ENCODE results near the gene ALDH1A3. TPM values are rescaled to one million over a fixed set of nuclear protein-coding genes. Genes with fewer than 3 reads are reported as not detected.

ALDH1A3 gene
- total RNA-seq, 4 donors from 2014 or later = 7.1 to 17.9 (median 8.5) TPM

DNA sequence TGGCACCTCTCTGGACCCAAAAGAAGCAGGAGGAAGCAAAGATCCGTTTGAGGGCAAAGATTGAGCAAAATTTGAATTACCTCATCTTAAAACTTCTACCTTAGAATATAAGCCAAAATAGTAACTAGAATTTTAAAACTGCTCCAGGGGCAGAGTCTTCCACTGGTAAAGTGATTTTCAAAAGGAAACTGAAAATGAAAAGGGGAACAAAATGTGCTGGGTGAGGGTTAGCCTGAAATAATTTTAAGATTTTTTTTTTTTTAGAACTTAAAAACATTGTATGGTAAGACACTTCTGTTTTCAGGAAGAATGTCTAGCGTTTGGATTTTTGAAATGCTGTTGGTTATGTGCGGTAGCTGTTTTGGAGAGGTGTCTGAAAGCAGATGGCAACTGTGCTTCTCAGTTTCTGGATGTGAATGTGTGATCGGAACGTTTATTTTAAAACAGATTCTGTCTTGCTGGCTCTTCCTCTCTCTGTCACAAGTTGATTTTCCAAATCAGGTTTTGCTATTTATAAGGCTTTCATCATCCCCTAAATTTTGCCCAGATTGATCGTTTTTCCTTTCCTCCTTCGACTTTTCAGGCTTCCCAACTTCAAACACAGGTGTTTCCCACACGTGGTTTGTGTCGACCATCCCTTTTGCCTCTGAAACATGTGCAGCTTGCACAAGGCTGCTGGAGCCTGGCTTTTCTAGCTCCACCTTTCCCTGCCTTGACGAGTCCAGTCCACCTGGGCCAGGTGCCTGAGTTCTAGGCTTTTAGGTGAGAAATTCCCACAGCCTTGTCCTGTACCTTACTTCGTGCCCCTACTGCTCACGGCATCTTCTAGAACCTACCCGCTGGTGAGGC is 42.8 kb downstream of the ALDH1A3 start:
- Histone ChIP-seq H3K27me3 (no peaks in the 10 kb centered on the region), H3K9me3 (no peaks in the 10 kb centered on the region), H3K27ac (no peak overlapping the region), H3K4me1 (peaks cover 0 to 3% of the 10 kb centered on the region in 2 donors), H3K36me3 (no peaks in the 10 kb centered on the region), H3K4me3 (replicated peaks in 1 of 3) (no peak overlapping the region)
- TF ChIP-seq POLR2A (IDR thresholded peaks at IDR 0.05) = no peak
- TF ChIP-seq, protein P1, sequence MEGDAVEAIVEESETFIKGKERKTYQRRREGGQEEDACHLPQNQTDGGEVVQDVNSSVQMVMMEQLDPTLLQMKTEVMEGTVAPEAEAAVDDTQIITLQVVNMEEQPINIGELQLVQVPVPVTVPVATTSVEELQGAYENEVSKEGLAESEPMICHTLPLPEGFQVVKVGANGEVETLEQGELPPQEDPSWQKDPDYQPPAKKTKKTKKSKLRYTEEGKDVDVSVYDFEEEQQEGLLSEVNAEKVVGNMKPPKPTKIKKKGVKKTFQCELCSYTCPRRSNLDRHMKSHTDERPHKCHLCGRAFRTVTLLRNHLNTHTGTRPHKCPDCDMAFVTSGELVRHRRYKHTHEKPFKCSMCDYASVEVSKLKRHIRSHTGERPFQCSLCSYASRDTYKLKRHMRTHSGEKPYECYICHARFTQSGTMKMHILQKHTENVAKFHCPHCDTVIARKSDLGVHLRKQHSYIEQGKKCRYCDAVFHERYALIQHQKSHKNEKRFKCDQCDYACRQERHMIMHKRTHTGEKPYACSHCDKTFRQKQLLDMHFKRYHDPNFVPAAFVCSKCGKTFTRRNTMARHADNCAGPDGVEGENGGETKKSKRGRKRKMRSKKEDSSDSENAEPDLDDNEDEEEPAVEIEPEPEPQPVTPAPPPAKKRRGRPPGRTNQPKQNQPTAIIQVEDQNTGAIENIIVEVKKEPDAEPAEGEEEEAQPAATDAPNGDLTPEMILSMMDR (IDR thresholded peaks at IDR 0.05) = no peak
- intact Hi-C loops (cut with DNase I) = loop anchor here (5.0 kb wide), 1 partner anchor 350 kb away; no protein-coding TSS in a partner anchor
- DNase-seq = no peak
- WGBS, 2 donors = 77 to 82% methylated on average over 13 of the region's 13 CpGs

DNA sequence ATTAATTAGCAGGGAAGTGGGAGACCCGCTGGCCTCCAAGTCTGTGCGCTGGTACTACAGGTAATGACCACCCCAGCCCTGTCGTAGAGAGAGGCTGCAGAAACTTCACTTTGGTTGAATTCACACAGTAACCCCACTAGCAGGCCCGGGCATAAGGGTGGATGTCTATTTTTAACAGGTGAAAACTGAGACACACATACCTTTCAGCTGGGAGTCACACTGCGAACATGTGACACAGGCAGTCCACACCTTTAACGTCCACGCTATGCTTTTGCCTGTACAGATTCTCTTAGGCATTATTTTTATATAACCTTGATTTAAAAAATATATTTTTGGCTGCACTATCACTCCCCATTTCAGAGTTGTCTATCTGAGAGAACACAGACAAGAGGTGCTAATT is 43.4 kb downstream of the ALDH1A3 start:
- no peak for DNase-seq
- Histone ChIP-seq H3K4me3 (replicated peaks in 1 of 3) (no peak overlapping the region), H3K4me1 (no peaks in the 10 kb centered on the region), H3K27ac (no peak overlapping the region), H3K9me3 (no peaks in the 10 kb centered on the region), H3K36me3 (no peaks in the 10 kb centered on the region), H3K27me3 (no peaks in the 10 kb centered on the region)
- intact Hi-C loops (cut with DNase I) = loop anchor here (5.0 kb wide), 1 partner anchor 349 kb away; no protein-coding TSS in a partner anchor
- WGBS, 2 donors = 91 to 93% methylated on average over 7 of the region's 7 CpGs
- TF ChIP-seq POLR2A (IDR thresholded peaks at IDR 0.05) = no peak
- TF ChIP-seq, protein P1 (IDR thresholded peaks at IDR 0.05) = no peak

DNA sequence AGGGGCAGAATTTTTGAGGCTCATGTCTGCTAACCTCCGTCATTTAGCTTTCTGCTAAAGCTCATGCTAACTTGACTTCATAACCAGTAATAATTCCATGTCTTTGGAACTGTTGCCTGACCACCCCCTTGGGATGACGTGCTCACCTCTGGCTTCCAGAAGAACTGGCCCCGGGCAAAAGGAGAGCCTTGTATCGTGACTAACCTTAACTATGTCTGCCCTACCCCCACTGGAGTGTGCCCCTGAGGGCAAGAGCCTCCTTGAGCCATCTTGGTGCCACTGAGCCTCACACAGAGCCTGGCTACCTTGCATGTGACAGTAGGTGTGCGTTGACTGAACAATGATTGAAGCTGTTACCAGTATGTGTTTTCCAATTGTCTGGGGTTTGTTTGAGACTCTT is 44.3 kb downstream of the ALDH1A3 start:
- TF ChIP-seq, protein P1 (IDR thresholded peaks at IDR 0.05) = no peak
- no peak for TF ChIP-seq POLR2A (IDR thresholded peaks at IDR 0.05)
- 94 to 98% methylated on average over 5 of the region's 5 CpGs for WGBS, 2 donors
- H3K27me3 ChIP-seq = no peaks in the 10 kb centered on the region
- intact Hi-C loops (cut with DNase I) = loop anchor here (5.0 kb wide), 1 partner anchor 348 kb away; no protein-coding TSS in a partner anchor
- H3K27ac ChIP-seq = no peak overlapping the region
- H3K36me3 ChIP-seq = no peaks in the 10 kb centered on the region
- no peak overlapping the region for H3K4me3 ChIP-seq (replicated peaks in 1 of 3)
- H3K9me3 ChIP-seq = no peaks in the 10 kb centered on the region
- peaks cover 0 to 3% of the 10 kb centered on the region in 2 donors for H3K4me1 ChIP-seq
- no peak for DNase-seq

DNA sequence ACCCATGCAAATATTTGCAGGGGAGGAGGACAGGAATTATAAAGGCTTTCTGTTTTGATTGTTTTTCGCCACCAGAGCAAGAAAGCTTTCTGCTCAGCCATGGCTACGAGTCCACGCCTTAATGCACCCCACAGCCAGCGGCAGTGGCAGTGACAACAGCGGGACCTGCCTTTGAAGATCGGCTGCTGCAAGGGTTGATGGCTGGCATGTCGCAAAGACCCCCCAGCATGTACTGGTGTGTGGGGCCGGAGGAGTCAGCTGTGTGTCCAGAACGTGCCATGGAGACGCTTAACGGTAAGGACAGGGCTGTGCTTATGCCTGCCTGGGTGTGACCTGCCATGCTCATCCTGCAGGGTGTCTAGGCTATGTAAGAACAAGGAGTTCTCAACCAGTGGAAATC is 44.8 kb downstream of the ALDH1A3 start:
- WGBS, 2 donors = 89 to 98% methylated on average over 10 to 11 of the region's 11 CpGs
- DNase-seq = no peak
- TF ChIP-seq, protein P1 (IDR thresholded peaks at IDR 0.05) = no peak
- TF ChIP-seq POLR2A (IDR thresholded peaks at IDR 0.05) = no peak

DNA sequence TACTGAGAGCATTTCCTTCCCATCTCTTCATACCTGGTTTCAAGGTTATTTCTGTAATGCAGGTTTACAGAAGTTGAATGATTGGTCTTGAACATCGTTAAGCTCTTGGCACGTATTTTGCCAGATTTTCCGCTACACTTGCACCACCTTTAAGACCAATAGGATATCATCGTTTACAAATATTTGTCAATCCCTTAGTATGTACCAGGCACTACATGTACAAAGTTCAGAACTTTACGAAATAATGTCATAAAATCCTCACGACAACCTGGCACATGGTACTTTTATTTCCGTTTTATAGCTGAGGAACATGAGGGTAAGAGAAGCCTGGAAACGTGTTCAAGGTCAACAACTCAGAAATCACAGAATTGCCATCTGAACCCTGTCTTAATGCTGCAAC is 45.8 kb downstream of the ALDH1A3 start:
- H3K36me3 ChIP-seq = no peaks in the 10 kb centered on the region
- peaks cover 7 to 12% of the 10 kb centered on the region in 2 donors for H3K4me1 ChIP-seq
- H3K27me3 ChIP-seq = no peaks in the 10 kb centered on the region
- no peak overlapping the region for H3K27ac ChIP-seq
- TF ChIP-seq, protein P1 (IDR thresholded peaks at IDR 0.05) = no peak
- no peak for TF ChIP-seq POLR2A (IDR thresholded peaks at IDR 0.05)
- no peaks in the 10 kb centered on the region for H3K9me3 ChIP-seq
- intact Hi-C loops (cut with DNase I) = no loop called here
- no peak overlapping the region for H3K4me3 ChIP-seq (replicated peaks in 1 of 3)
- no peak for DNase-seq
- WGBS, 2 donors = 93 to 96% methylated on average over 8 of the region's 8 CpGs

More for the DNA sequence above, 44.8 kb downstream of the ALDH1A3 start:
- H3K27me3 ChIP-seq = no peaks in the 10 kb centered on the region
- H3K9me3 ChIP-seq = no peaks in the 10 kb centered on the region
- no peaks in the 10 kb centered on the region for H3K36me3 ChIP-seq
- H3K4me3 ChIP-seq (replicated peaks in 1 of 3) = no peak overlapping the region
- peaks cover 5 to 8% of the 10 kb centered on the region in 2 donors for H3K4me1 ChIP-seq
- H3K27ac ChIP-seq = no peak overlapping the region
- intact Hi-C loops (cut with DNase I) = loop anchor here (5.0 kb wide), 1 partner anchor 348 kb away; no protein-coding TSS in a partner anchor

Data from thyroid gland (tissue), 4 donors.